HepG2 (cell line): ENCODE measurements around the gene ACCSL.

ENCODE experiments used
- BHLHE40 ChIP-seq: IDR thresholded peaks from 2 replicates; pipeline ENCODE4 v1.6.1; 2011; ENCODE audit warnings: low read length, improper control_type of control experiment
- CHD2 ChIP-seq: IDR thresholded peaks from 2 replicates; pipeline ENCODE4 v1.6.1; 2011; ENCODE audit warnings: low read depth, low read length, improper control_type of control experiment
- ERF ChIP-seq: IDR thresholded peaks from 2 replicates; pipeline ENCODE4 v1.6.1; 2018; ENCODE audit warnings: missing biosample characterization, missing genetic modification reagents
- KMT2A ChIP-seq: sonication (generic); formaldehyde crosslinking; IDR thresholded peaks from 2 replicates; pipeline ENCODE4 v1.4.0; 2020; ENCODE audit warnings: missing genetic modification reagents
- POLR2A ChIP-seq, 2 experiments: IDR thresholded peaks; 2 replicates each; pipeline ENCODE4 v1.6.1; 2011; ENCODE audit warnings: low read depth in 2 of 2, low read length in 2 of 2, mild to moderate bottlenecking in 1 of 2, moderate library complexity in 1 of 2; ENCODE audit not compliant: insufficient read depth in 1 of 2
- PRMT3 ChIP-seq: sonication (generic); formaldehyde crosslinking; IDR thresholded peaks from 2 replicates; pipeline ENCODE4 v1.8.1; 2022; ENCODE audit warnings: low read depth, mild to moderate bottlenecking, moderate library complexity, missing genetic modification reagents, borderline replicate concordance
- YY1 ChIP-seq: IDR thresholded peaks from 2 replicates; pipeline ENCODE4 v1.6.1; 2011; ENCODE audit warnings: low read length, low read depth, moderate library complexity, mild to moderate bottlenecking; ENCODE audit not compliant: insufficient read depth, insufficient replicate concordance
- ZNF670 ChIP-seq: sonication (generic); formaldehyde crosslinking; IDR thresholded peaks from 2 replicates; pipeline ENCODE4 v1.8.0; 2022; ENCODE audit warnings: mild to moderate bottlenecking, missing genetic modification reagents, borderline replicate concordance
- TF ChIP-seq, protein P1 (sequence below): sonication (generic); formaldehyde crosslinking; IDR thresholded peaks from 2 replicates; pipeline ENCODE4 v1.5.0; 2020; ENCODE audit warnings: mild to moderate bottlenecking, missing genetic modification reagents, moderate library complexity
- TF ChIP-seq, protein P2 (sequence below): sonication (generic); formaldehyde crosslinking; IDR thresholded peaks from 2 replicates; pipeline ENCODE4 v1.8.0; 2022; ENCODE audit warnings: mild to moderate bottlenecking, missing genetic modification reagents; ENCODE audit not compliant: insufficient replicate concordance
- TF ChIP-seq, protein P3 (sequence below): sonication (generic); formaldehyde crosslinking; IDR thresholded peaks from 2 replicates; pipeline ENCODE4 v1.5.0; 2020; ENCODE audit warnings: missing genetic modification reagents
- TF ChIP-seq, protein P4 (sequence below): IDR thresholded peaks from 2 replicates; pipeline ENCODE4 v1.6.1; 2016

DNA sequence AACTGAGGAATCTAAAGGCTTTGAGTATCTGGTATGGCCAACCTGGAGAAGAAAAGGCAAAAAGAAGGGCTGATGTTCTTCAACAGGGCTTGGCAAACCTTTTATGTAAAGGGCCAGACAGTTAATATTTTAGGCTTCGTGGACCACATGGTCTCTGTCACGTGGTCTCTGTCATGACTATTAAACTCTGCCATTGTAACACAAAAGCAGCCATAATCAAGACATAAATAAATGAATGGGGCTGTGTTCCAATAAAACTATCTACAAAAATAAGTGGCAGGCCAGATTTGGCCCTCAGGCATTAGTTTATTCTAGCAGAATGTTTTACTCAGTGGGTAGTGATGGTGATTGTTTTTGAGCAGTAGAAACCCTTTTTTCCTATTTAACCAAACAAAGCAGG lies 483 bp upstream of the ACCSL start:
- TF ChIP-seq KMT2A (CRISPR knock-in tag) = no peak
- TF ChIP-seq, protein P1, sequence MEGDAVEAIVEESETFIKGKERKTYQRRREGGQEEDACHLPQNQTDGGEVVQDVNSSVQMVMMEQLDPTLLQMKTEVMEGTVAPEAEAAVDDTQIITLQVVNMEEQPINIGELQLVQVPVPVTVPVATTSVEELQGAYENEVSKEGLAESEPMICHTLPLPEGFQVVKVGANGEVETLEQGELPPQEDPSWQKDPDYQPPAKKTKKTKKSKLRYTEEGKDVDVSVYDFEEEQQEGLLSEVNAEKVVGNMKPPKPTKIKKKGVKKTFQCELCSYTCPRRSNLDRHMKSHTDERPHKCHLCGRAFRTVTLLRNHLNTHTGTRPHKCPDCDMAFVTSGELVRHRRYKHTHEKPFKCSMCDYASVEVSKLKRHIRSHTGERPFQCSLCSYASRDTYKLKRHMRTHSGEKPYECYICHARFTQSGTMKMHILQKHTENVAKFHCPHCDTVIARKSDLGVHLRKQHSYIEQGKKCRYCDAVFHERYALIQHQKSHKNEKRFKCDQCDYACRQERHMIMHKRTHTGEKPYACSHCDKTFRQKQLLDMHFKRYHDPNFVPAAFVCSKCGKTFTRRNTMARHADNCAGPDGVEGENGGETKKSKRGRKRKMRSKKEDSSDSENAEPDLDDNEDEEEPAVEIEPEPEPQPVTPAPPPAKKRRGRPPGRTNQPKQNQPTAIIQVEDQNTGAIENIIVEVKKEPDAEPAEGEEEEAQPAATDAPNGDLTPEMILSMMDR = no peak
- TF ChIP-seq, protein P2, sequence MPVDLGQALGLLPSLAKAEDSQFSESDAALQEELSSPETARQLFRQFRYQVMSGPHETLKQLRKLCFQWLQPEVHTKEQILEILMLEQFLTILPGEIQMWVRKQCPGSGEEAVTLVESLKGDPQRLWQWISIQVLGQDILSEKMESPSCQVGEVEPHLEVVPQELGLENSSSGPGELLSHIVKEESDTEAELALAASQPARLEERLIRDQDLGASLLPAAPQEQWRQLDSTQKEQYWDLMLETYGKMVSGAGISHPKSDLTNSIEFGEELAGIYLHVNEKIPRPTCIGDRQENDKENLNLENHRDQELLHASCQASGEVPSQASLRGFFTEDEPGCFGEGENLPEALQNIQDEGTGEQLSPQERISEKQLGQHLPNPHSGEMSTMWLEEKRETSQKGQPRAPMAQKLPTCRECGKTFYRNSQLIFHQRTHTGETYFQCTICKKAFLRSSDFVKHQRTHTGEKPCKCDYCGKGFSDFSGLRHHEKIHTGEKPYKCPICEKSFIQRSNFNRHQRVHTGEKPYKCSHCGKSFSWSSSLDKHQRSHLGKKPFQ (CRISPR knock-in tag) = no peak
- TF ChIP-seq POLR2A (IDR thresholded peaks at IDR 0.05; ENCODE audit: insufficient read depth in 1 of 2, low read depth in 2 of 2, low read length in 2 of 2) = no peak
- no peak for TF ChIP-seq YY1
- TF ChIP-seq ERF = no peak
- TF ChIP-seq PRMT3 (CRISPR knock-in tag) = no peak
- TF ChIP-seq, protein P3, sequence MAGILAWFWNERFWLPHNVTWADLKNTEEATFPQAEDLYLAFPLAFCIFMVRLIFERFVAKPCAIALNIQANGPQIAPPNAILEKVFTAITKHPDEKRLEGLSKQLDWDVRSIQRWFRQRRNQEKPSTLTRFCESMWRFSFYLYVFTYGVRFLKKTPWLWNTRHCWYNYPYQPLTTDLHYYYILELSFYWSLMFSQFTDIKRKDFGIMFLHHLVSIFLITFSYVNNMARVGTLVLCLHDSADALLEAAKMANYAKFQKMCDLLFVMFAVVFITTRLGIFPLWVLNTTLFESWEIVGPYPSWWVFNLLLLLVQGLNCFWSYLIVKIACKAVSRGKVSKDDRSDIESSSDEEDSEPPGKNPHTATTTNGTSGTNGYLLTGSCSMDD (CRISPR knock-in tag) = no peak
- TF ChIP-seq, protein P4, sequence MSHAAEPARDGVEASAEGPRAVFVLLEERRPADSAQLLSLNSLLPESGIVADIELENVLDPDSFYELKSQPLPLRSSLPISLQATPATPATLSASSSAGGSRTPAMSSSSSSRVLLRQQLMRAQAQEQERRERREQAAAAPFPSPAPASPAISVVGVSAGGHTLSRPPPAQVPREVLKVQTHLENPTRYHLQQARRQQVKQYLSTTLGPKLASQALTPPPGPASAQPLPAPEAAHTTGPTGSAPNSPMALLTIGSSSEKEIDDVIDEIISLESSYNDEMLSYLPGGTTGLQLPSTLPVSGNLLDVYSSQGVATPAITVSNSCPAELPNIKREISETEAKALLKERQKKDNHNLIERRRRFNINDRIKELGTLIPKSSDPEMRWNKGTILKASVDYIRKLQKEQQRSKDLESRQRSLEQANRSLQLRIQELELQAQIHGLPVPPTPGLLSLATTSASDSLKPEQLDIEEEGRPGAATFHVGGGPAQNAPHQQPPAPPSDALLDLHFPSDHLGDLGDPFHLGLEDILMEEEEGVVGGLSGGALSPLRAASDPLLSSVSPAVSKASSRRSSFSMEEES (CRISPR knock-in tag) = no peak
- no peak for TF ChIP-seq CHD2
- TF ChIP-seq ZNF670 (CRISPR knock-in tag) = no peak
- TF ChIP-seq BHLHE40 = no peak
